ENCODE data around the gene CYGB.

Gene CYGB

DNA sequence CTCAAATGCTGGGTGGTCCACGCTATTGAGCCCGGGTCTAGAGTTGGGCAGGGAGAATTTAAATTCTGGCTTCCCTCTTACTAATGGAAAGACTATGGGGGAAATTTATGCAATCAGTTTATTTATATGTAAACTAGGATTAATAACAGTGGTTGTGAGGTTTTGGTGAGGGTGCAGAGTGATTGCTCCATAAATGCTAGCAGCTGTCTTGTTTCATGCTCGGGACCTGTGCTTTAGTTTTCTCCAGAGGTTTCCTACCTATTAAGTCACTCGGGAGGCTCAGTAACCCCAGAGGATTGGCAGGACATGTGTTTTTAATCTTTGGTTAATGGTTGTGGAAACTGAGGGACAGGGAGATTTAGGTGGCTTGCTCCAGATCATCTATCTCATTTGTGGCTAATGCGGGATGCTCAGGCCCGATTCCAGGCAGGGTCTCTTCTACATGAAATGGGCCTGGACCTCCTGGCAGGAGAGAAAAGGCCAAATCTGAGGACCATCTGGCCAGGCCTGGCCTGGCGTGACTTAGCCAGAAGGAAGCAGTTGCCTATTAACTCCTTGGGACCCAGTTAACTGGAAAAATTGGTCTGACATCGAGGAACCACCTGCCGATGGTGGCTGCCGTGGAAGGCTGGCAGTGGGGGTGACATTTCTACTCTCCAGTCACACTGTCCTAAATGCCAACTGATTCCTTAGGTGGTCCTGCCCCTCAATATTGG lies 4.4 kb upstream of the CYGB start:
- Histone ChIP-seq H3K27ac (ENCODE audit: low read depth, low read length) (no peak overlapping the region), H3K4me3 (ENCODE audit: low read depth, low read length) (no peak overlapping the region), H3K4me1 (ENCODE audit: control insufficient read depth, insufficient read depth, low read length) (peaks cover 42% of the 10 kb centered on the region), H3K9ac (ENCODE audit: low read length) (no peak overlapping the region), H3K36me3 (ENCODE audit: control insufficient read depth, insufficient read depth, low read length) (no peaks in the 10 kb centered on the region), H3K27me3 (ENCODE audit: control insufficient read depth, insufficient read depth, low read length) (peaks cover 30% of the 10 kb centered on the region), H3K9me3 (ENCODE audit: control insufficient read depth, insufficient read depth, low read depth, low read length) (no peaks in the 10 kb centered on the region)

DNA sequence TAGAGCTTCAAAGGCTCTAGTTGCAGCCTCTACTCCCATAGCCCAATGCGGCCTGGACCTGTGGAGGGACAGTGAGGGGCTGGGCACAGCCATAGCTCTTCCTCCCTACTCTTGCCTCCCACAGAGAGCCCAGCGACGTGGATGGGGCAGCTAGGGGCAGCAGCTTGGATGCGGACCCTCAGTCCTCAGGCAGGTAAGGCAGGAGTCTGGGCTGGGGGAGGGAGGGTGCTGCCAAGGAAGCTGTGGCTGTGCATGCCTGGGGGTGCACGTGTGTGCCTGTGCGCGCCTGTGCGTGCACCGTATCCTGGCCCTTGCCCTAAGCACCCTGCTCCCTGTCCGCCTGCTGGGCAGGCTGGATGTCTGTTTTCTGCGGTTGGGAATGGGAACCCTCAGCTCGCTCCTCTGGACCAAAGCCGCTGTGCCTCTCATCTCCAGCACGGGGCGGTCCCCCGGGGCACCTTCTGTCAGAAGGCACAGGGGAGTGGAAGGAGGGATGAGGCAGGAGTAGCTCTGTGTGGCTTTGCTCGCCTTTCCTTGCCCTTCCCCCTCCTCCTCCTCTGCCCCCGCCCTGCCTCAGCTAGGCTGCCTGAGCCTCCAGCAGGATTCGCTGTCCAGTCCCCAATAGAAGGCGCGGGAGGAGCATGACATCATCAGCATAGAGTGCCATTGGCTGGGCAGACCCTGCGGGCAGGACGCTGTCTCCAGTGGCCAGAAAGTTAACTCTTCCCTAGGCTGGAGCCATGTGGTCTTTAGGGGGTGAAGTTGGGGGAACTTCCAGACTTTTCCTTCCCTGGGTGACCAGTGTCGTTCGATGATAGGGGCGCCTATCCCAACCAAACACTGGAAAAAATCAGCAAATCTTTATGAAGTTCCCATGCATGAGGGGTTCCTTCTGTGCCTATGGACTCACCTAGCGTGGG lies 3.1 kb upstream of the CYGB start:
- H3K27ac ChIP-seq (ENCODE audit: low read depth, low read length): no peak overlapping the region
- peaks cover 38% of the 10 kb centered on the region for H3K4me1 ChIP-seq (ENCODE audit: control insufficient read depth, insufficient read depth, low read length)
- peaks cover 42% of the 10 kb centered on the region for H3K27me3 ChIP-seq (ENCODE audit: control insufficient read depth, insufficient read depth, low read length)
- H3K36me3 ChIP-seq (ENCODE audit: control insufficient read depth, insufficient read depth, low read length): no peaks in the 10 kb centered on the region
- peak overlapping the region; percentile 56 for H3K4me3 ChIP-seq (ENCODE audit: low read depth, low read length)
- peak overlapping the region; percentile 35 for H3K9ac ChIP-seq (ENCODE audit: low read length)
- no peaks in the 10 kb centered on the region for H3K9me3 ChIP-seq (ENCODE audit: control insufficient read depth, insufficient read depth, low read depth, low read length)

- Histone ChIP-seq H3K36me3 (ENCODE audit: control insufficient read depth, insufficient read depth, low read length) (no peaks in the 10 kb centered on the region), H3K9me3 (ENCODE audit: control insufficient read depth, insufficient read depth, low read depth, low read length) (no peaks in the 10 kb centered on the region), H3K4me1 (ENCODE audit: control insufficient read depth, insufficient read depth, low read length) (peaks cover 46% of the 10 kb centered on the region), H3K27me3 (ENCODE audit: control insufficient read depth, insufficient read depth, low read length) (peaks cover 46% of the 10 kb centered on the region), H3K27ac (ENCODE audit: low read depth, low read length) (no peak within 1 kb of the TSS), H3K4me3 (ENCODE audit: low read depth, low read length) (peak within 1 kb of the TSS; percentile 67), H3K9ac (ENCODE audit: low read length) (no peak within 1 kb of the TSS)
These were observed 2.2 kb upstream of the CYGB start, which contains the start of gene PRCD for GRCh38 chr17:76539631-76540271. PRCD (plus strand) TSS chr17:76540044; CDS start chr17:76540142, 98 bp downstream.

GRCh38 chr17:76538941-76539570 lies 1.5 kb upstream of the CYGB start:
- peak overlapping the region; percentile 67 for H3K4me3 ChIP-seq (ENCODE audit: low read depth, low read length)
- H3K9me3 ChIP-seq (ENCODE audit: control insufficient read depth, insufficient read depth, low read depth, low read length): no peaks in the 10 kb centered on the region
- no peaks in the 10 kb centered on the region for H3K36me3 ChIP-seq (ENCODE audit: control insufficient read depth, insufficient read depth, low read length)
- peaks cover 41% of the 10 kb centered on the region for H3K4me1 ChIP-seq (ENCODE audit: control insufficient read depth, insufficient read depth, low read length)
- H3K27me3 ChIP-seq (ENCODE audit: control insufficient read depth, insufficient read depth, low read length): peaks cover 46% of the 10 kb centered on the region
- H3K9ac ChIP-seq (ENCODE audit: low read length): no peak overlapping the region
- H3K27ac ChIP-seq (ENCODE audit: low read depth, low read length): no peak overlapping the region

- Histone ChIP-seq H3K9ac (ENCODE audit: low read length) (peak overlapping the region; percentile 46), H3K27ac (ENCODE audit: low read depth, low read length) (no peak overlapping the region), H3K9me3 (ENCODE audit: control insufficient read depth, insufficient read depth, low read depth, low read length) (no peaks in the 10 kb centered on the region), H3K4me1 (ENCODE audit: control insufficient read depth, insufficient read depth, low read length) (peaks cover 35% of the 10 kb centered on the region), H3K4me3 (ENCODE audit: low read depth, low read length) (peak overlapping the region; percentile 67), H3K36me3 (ENCODE audit: control insufficient read depth, insufficient read depth, low read length) (no peaks in the 10 kb centered on the region), H3K27me3 (ENCODE audit: control insufficient read depth, insufficient read depth, low read length) (peaks cover 46% of the 10 kb centered on the region)
These were observed 897 bp upstream of the CYGB start for GRCh38 chr17:76538281-76538931.

GRCh38 chr17:76537288-76537577 lies 276 bp downstream of the CYGB start:
- peak overlapping the region; percentile 67 for H3K4me3 ChIP-seq (ENCODE audit: low read depth, low read length)
- H3K27ac ChIP-seq (ENCODE audit: low read depth, low read length): no peak overlapping the region
- H3K9ac ChIP-seq (ENCODE audit: low read length): peak overlapping the region; percentile 27
- H3K36me3 ChIP-seq (ENCODE audit: control insufficient read depth, insufficient read depth, low read length): no peaks in the 10 kb centered on the region
- peaks cover 46% of the 10 kb centered on the region for H3K27me3 ChIP-seq (ENCODE audit: control insufficient read depth, insufficient read depth, low read length)
- peaks cover 31% of the 10 kb centered on the region for H3K4me1 ChIP-seq (ENCODE audit: control insufficient read depth, insufficient read depth, low read length)
- H3K9me3 ChIP-seq (ENCODE audit: control insufficient read depth, insufficient read depth, low read depth, low read length): no peaks in the 10 kb centered on the region

- Histone ChIP-seq H3K27me3 (ENCODE audit: control insufficient read depth, insufficient read depth, low read length) (peaks cover 46% of the 10 kb centered on the region), H3K27ac (ENCODE audit: low read depth, low read length) (no peak overlapping the region), H3K4me3 (ENCODE audit: low read depth, low read length) (peak overlapping the region; percentile 67), H3K9ac (ENCODE audit: low read length) (peak overlapping the region; percentile 27), H3K4me1 (ENCODE audit: control insufficient read depth, insufficient read depth, low read length) (peaks cover 31% of the 10 kb centered on the region), H3K36me3 (ENCODE audit: control insufficient read depth, insufficient read depth, low read length) (no peaks in the 10 kb centered on the region), H3K9me3 (ENCODE audit: control insufficient read depth, insufficient read depth, low read depth, low read length) (no peaks in the 10 kb centered on the region)
These were observed 810 bp downstream of the CYGB start for GRCh38 chr17:76536511-76537287.

DNA sequence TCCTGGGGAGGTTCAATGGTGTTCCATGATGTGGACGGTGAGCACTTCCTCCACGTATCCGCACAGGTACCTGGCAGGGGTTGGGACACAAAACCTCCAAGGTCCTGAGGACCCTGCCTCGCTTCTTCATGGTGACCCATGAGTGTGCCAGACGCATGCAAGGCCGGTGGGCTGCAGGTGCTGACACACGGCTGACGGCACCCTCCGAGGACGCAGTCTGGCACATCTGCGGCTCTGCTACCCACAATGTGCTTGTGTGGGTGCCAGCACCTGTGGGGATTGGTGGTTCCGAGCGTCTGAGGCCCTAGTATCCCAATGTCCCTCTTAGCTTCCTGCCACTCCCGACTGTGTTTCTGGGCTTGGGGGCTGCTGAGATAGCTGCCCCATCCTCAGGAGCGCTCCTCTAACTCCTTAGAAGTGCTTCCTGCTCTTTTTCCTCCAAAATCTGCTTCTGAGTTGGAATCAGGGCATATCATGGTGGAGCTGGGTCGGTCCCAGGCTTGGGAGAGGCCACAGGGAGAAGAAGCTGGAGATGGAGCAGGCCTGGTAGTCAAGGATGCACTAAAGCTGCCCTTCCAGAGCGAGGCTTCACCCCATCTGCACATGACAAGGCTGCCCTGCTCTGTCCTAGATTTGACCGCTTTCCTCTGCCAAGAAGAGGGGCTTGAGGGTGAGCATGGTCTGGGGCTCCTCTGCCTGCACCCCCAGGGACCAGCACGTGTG lies 1.6 kb downstream of the CYGB start:
- Histone ChIP-seq H3K9me3 (ENCODE audit: control insufficient read depth, insufficient read depth, low read depth, low read length) (no peaks in the 10 kb centered on the region), H3K27ac (ENCODE audit: low read depth, low read length) (no peak overlapping the region), H3K4me1 (ENCODE audit: control insufficient read depth, insufficient read depth, low read length) (peaks cover 31% of the 10 kb centered on the region), H3K36me3 (ENCODE audit: control insufficient read depth, insufficient read depth, low read length) (no peaks in the 10 kb centered on the region), H3K4me3 (ENCODE audit: low read depth, low read length) (no peak overlapping the region), H3K9ac (ENCODE audit: low read length) (no peak overlapping the region), H3K27me3 (ENCODE audit: control insufficient read depth, insufficient read depth, low read length) (peaks cover 46% of the 10 kb centered on the region)

- no peaks in the 10 kb centered on the region for H3K36me3 ChIP-seq (ENCODE audit: control insufficient read depth, insufficient read depth, low read length)
- no peak overlapping the region for H3K9ac ChIP-seq (ENCODE audit: low read length)
- no peaks in the 10 kb centered on the region for H3K9me3 ChIP-seq (ENCODE audit: control insufficient read depth, insufficient read depth, low read depth, low read length)
- peaks cover 33% of the 10 kb centered on the region for H3K4me1 ChIP-seq (ENCODE audit: control insufficient read depth, insufficient read depth, low read length)
- H3K4me3 ChIP-seq (ENCODE audit: low read depth, low read length): no peak overlapping the region
- H3K27ac ChIP-seq (ENCODE audit: low read depth, low read length): no peak overlapping the region
- peaks cover 46% of the 10 kb centered on the region for H3K27me3 ChIP-seq (ENCODE audit: control insufficient read depth, insufficient read depth, low read length)
These were observed 2.4 kb downstream of the CYGB start for GRCh38 chr17:76534831-76535732.

All from HUES6 (cell line).